SJCRH30 (cell line): Measurements from ENCODE around the gene CSF1R. TPM values are rescaled to one million over a fixed set of nuclear protein-coding genes. Genes with fewer than 3 reads are reported as not detected.

Experiments used
- DNase-seq, 2 experiments: peaks; one replicate each; pipeline ENCODE4 v3.0.0-alpha.2; 2015 to 2020
- H3K27ac ChIP-seq: fragments of 250-450 bp; sonication (Bioruptor Pico); 2 replicates; pipeline ENCODE4 v1.5.1; 2020; ENCODE audit warnings: mild to moderate bottlenecking, moderate library complexity
- H3K27me3 ChIP-seq: fragments of 250-450 bp; sonication (Bioruptor Pico); 2 replicates; pipeline ENCODE4 v1.5.1; 2020; ENCODE audit warnings: mild to moderate bottlenecking, moderate library complexity
- H3K36me3 ChIP-seq: fragments of 250-450 bp; sonication (Bioruptor Pico); 2 replicates; pipeline ENCODE4 v1.5.1; 2020; ENCODE audit warnings: mild to moderate bottlenecking, moderate library complexity
- H3K4me1 ChIP-seq: fragments of 250-450 bp; sonication (Bioruptor Pico); 2 replicates; pipeline ENCODE4 v1.5.1; 2020; ENCODE audit warnings: mild to moderate bottlenecking, moderate library complexity
- H3K4me3 ChIP-seq: fragments of 250-450 bp; sonication (Bioruptor Pico); 2 replicates; pipeline ENCODE4 v1.5.1; 2020; ENCODE audit warnings: mild to moderate bottlenecking, moderate library complexity
- H3K9me3 ChIP-seq: fragments of 250-450 bp; sonication (Bioruptor Pico); replicated peaks from 2 replicates; pipeline ENCODE4 v1.5.1; 2020; ENCODE audit warnings: mild to moderate bottlenecking, moderate library complexity
- total RNA-seq: library from RNA; depleted of rRNA; stranded (reverse); fragments of >200 nt; shearing (Covaris generic); gene quantifications from 2 replicates; pipeline ENCODE4 v1.2.3, GENCODE V29; 2014

CSF1R gene
- total RNA-seq, 1 experiment from 2014 or later, result 0.06 TPM

GRCh38 chr5:150063638-150064037 lies 22.7 kb downstream of the CSF1R start:
- Histone ChIP-seq H3K4me3 (no peak overlapping the region), H3K27ac (no peak overlapping the region), H3K4me1 (peaks cover 31% of the 10 kb centered on the region), H3K36me3 (no peaks in the 10 kb centered on the region), H3K27me3 (no peaks in the 10 kb centered on the region), H3K9me3 (no peaks in the 10 kb centered on the region)
- no peak for DNase-seq

DNA sequence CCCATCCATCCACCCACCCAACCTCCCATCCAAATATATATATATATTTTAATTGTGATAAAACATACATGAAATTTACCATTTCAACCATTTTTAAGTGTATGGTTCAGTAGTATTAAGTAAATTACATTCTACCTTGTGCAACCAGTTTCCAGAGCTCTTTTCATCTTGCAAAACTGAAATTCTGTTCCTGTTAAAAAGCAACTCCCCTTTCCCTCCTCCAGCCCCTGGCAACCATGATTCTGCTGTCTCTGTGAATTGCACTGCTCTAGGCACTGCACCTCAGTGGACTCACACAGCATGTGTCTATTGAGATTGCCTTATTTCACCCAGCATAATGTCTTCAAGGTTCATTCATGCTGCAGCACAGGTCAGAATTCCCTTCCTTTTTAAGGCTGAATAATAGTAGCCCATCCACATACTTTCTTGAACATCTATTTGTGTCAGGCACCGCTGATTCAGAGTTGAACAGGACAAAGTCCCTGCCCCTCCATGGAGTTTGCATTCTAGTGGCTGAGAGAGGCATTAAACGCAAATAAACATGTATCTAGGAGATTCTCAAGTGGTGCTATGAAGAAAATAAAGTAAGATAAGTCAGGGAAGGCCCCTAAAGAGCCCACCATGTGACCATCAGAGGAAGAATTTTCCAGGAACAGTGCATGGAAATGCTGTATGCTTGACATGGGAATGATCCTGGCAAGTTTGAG lies 24.0 kb downstream of the CSF1R start:
- no peak for DNase-seq

DNA sequence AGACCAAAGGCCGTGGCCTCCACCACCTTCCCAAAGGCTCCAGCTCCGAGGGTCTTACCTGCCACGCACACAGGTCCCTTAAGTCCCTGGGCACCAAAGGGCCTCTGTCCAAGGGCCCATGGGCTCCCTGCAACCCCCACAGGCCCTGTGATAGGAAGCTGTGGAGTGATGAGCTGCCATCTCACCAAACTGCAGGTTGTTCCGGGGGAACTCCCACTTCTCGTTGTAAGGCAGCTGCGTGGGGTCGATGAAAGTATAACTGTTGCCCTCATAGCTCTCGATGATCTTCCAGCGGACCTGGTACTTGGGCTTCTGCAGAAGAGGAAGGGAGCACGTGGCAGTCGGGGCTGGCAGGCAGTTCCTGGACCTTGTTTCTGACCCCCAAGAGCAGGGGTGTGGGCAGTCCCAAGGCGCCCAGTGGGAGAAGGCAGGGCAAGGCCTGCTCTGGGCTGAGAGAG lies 24.8 kb downstream of the CSF1R start:
- Histone ChIP-seq H3K9me3 (no peaks in the 10 kb centered on the region), H3K36me3 (no peaks in the 10 kb centered on the region), H3K4me3 (no peak overlapping the region), H3K27me3 (no peaks in the 10 kb centered on the region), H3K27ac (no peak overlapping the region), H3K4me1 (peaks cover 35% of the 10 kb centered on the region)
- DNase-seq, result no peak

More for the DNA sequence above, 24.0 kb downstream of the CSF1R start:
- Histone ChIP-seq H3K36me3 (no peaks in the 10 kb centered on the region), H3K9me3 (no peaks in the 10 kb centered on the region), H3K4me3 (no peak overlapping the region), H3K27me3 (no peaks in the 10 kb centered on the region), H3K4me1 (peaks cover 35% of the 10 kb centered on the region), H3K27ac (no peak overlapping the region)

GRCh38 chr5:150060471-150060870 lies 25.9 kb downstream of the CSF1R start:
- H3K27ac ChIP-seq, result no peak overlapping the region
- H3K4me3 ChIP-seq, result no peak overlapping the region
- H3K27me3 ChIP-seq, result no peaks in the 10 kb centered on the region
- no peaks in the 10 kb centered on the region; the same call in 1 of the 2 replicates for H3K36me3 ChIP-seq
- DNase-seq, result no peak
- peaks cover 26% of the 10 kb centered on the region for H3K4me1 ChIP-seq
- no peaks in the 10 kb centered on the region for H3K9me3 ChIP-seq

DNA sequence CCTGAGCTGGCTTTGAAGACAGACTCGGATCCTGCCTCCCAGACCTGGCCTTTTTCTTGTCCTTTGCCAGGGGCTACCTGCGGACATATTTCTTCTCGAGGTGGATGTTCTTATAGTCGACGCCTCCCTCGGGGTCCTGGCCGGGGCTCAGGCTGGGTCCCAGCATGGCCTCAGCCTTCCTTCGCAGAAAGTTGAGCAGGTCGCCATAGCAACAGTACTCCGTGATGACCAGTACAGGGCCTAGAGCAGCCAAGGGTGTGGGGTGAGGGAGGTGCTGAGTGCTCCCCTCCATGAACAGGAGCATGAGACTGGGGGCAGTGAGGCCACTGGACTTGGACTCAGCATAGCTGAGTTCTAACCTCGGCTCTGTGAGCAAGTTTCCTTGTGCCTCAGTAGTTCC lies 26.7 kb downstream of the CSF1R start:
- Histone ChIP-seq H3K4me1 (peaks cover 17% of the 10 kb centered on the region), H3K27me3 (no peaks in the 10 kb centered on the region), H3K9me3 (no peaks in the 10 kb centered on the region), H3K36me3 (peaks cover under 1% of the 10 kb centered on the region), H3K4me3 (no peak overlapping the region), H3K27ac (no peak overlapping the region)
- DNase-seq, result no peak

GRCh38 chr5:150058480-150059126 lies 27.8 kb downstream of the CSF1R start:
- H3K27me3 ChIP-seq, result no peaks in the 10 kb centered on the region
- H3K27ac ChIP-seq, result peak overlapping the region; percentile 33
- DNase-seq, result peak; percentile 66 to 78
- H3K9me3 ChIP-seq, result no peaks in the 10 kb centered on the region
- H3K36me3 ChIP-seq, result peaks cover 9% of the 10 kb centered on the region
- peaks cover 13% of the 10 kb centered on the region for H3K4me1 ChIP-seq
- H3K4me3 ChIP-seq, result no peak overlapping the region

GRCh38 chr5:150057996-150058395 lies 28.4 kb downstream of the CSF1R start:
- Histone ChIP-seq H3K27me3 (no peaks in the 10 kb centered on the region), H3K9me3 (no peaks in the 10 kb centered on the region), H3K4me3 (no peak overlapping the region), H3K27ac (no peak overlapping the region; the same call in 1 of the 2 replicates), H3K4me1 (peaks cover 13% of the 10 kb centered on the region), H3K36me3 (peaks cover 15% of the 10 kb centered on the region)
- no peak for DNase-seq

DNA sequence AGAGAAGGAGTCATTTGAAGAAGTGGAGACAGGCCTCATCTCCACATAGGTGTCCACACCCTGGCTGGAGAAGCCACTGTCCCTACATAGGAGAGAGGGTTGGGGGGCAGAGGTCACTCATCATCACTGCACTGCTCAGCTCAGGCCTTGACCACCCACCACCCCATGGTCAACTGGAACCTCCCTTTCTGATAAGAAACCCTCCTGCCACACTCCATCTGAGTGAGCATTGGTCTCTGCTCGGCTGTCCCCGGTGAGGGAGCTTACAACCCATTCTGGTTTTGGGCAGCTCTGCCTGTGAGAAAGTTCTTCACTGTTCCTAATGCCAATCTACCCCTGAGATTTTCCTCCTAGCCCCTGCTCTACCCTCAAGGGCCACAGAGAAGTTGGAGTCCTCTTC lies 28.8 kb downstream of the CSF1R start:
- Histone ChIP-seq H3K4me3 (no peak overlapping the region), H3K4me1 (peaks cover 13% of the 10 kb centered on the region), H3K27ac (no peak overlapping the region), H3K9me3 (no peaks in the 10 kb centered on the region), H3K36me3 (peaks cover 20% of the 10 kb centered on the region), H3K27me3 (no peaks in the 10 kb centered on the region)
- DNase-seq, result no peak

GRCh38 chr5:150057052-150057451 lies 29.3 kb downstream of the CSF1R start:
- no peak overlapping the region for H3K27ac ChIP-seq
- H3K4me3 ChIP-seq, result no peak overlapping the region
- no peaks in the 10 kb centered on the region for H3K9me3 ChIP-seq
- peaks cover 13% of the 10 kb centered on the region for H3K4me1 ChIP-seq
- no peaks in the 10 kb centered on the region for H3K27me3 ChIP-seq
- DNase-seq, result no peak
- peaks cover 24% of the 10 kb centered on the region for H3K36me3 ChIP-seq

DNA sequence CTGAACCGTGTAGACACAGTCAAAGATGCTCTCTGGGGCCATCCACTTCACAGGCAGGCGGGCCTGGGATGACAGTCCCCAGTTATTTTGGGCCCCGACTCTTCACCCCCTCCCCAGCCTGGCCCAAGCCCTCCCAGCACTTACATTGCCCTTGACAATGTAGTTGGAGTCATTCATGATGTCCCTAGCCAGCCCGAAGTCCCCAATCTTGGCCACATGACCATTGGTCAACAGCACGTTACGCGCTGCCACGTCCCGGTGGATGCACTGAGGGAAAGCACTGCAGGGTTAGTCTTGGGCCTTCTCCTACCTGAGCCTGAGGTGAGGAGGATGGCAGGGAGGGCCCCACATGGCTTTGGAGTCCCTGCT lies 30.3 kb downstream of the CSF1R start:
- Histone ChIP-seq H3K9me3 (no peaks in the 10 kb centered on the region), H3K27ac (no peak overlapping the region), H3K36me3 (peaks cover 32% of the 10 kb centered on the region), H3K4me3 (no peak overlapping the region), H3K4me1 (peaks cover 13% of the 10 kb centered on the region), H3K27me3 (no peaks in the 10 kb centered on the region)
- no peak for DNase-seq

GRCh38 chr5:150055326-150056074 lies 30.9 kb downstream of the CSF1R start:
- Histone ChIP-seq H3K36me3 (peaks cover 38% of the 10 kb centered on the region), H3K4me3 (no peak overlapping the region), H3K9me3 (no peaks in the 10 kb centered on the region), H3K4me1 (peaks cover 13% of the 10 kb centered on the region), H3K27ac (no peak overlapping the region), H3K27me3 (no peaks in the 10 kb centered on the region)
- DNase-seq, result no peak

- Histone ChIP-seq H3K27ac (no peak overlapping the region), H3K4me1 (peaks cover 13% of the 10 kb centered on the region), H3K4me3 (no peak overlapping the region), H3K36me3 (peaks cover 47% of the 10 kb centered on the region), H3K27me3 (no peaks in the 10 kb centered on the region), H3K9me3 (no peaks in the 10 kb centered on the region)
- no peak for DNase-seq
These were observed 31.8 kb downstream of the CSF1R start for GRCh38 chr5:150054569-150054968.

- no peak overlapping the region for H3K27ac ChIP-seq
- peaks cover 54% of the 10 kb centered on the region for H3K36me3 ChIP-seq
- H3K4me1 ChIP-seq, result peaks cover 7% of the 10 kb centered on the region
- no peak overlapping the region for H3K4me3 ChIP-seq
- H3K9me3 ChIP-seq, result no peaks in the 10 kb centered on the region
- no peaks in the 10 kb centered on the region for H3K27me3 ChIP-seq
- DNase-seq, result no peak
These were observed 32.5 kb downstream of the CSF1R start for GRCh38 chr5:150053713-150054392.

GRCh38 chr5:150052956-150053712 lies 33.2 kb downstream of the CSF1R start:
- Histone ChIP-seq H3K4me1 (no peaks in the 10 kb centered on the region), H3K4me3 (no peak overlapping the region), H3K27ac (peak overlapping the region; percentile 12; the same call in 1 of the 2 replicates), H3K27me3 (no peaks in the 10 kb centered on the region), H3K36me3 (peaks cover 61% of the 10 kb centered on the region), H3K9me3 (no peaks in the 10 kb centered on the region)
- DNase-seq, result no peak
